ENCODE data around the gene SERPINI1.

- TF ChIP-seq CTCF (IDR thresholded peaks at IDR 0.05; ENCODE audit: control extremely low read depth in 1 of 3, insufficient read depth in 1 of 3, low read depth in 1 of 3, low read length in 3 of 3) (no peak), POLR2A (IDR thresholded peaks at IDR 0.05; ENCODE audit: control extremely low read depth in 1 of 2, low read depth in 2 of 2, low read length in 2 of 2) (no peak), CBX5 (IDR thresholded peaks at IDR 0.05; ENCODE audit: low read depth, low read length) (no peak), POLR2AphosphoS5 (IDR thresholded peaks at IDR 0.05; ENCODE audit: low read depth, low read length) (no peak)
Observed at GRCh38 chr3:167738037-167738436, 2.5 kb downstream of the SERPINI1 start.

All from H1 (cell line).